ENCODE results near the gene RALGPS1.

RALGPS1 gene

DNA sequence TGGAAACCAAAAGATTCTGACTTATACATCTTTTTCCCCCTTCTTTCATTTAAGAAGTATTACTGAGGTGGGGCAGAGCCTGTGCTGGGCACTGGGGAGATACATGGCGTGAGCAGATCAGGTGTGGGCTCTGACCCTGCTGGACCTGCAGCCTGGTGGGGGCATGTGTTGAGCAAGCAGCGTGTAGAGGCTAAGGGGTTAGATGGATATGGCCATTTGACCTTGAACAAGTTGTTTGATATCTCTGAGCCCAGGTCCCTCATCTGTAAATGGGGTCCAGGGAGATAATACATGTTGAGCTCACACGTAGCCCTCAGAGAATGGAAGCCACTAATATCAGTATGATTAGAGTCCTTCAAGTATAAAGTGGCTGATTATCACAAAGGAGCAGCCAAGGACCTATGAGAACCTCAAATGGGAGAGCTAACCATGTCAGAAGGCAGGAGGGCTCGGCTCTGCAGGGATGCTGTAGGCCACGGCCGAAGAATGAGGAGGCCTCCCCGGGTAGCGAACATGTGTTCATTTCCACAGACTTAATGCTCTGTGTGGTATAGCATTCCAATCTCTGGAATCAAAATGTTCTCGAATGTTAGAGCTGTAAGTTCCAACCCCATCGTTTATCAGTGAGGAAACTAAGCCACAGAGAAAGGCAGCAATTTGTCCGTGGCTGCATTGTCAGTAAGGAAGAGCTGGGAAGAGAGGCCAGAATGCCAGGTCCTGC, 223.2 kb downstream of the RALGPS1 start:
- DNase-seq (ENCODE audit: low read depth) = no peak
- H3K4me3 ChIP-seq (ENCODE audit: low read depth, low read length) = no peak overlapping the region
- TF ChIP-seq POLR2A (IDR thresholded peaks at IDR 0.05; ENCODE audit: extremely low read depth, insufficient read length) = no peak
- TF ChIP-seq, protein P1, sequence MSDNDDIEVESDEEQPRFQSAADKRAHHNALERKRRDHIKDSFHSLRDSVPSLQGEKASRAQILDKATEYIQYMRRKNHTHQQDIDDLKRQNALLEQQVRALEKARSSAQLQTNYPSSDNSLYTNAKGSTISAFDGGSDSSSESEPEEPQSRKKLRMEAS (IDR thresholded peaks at IDR 0.05; ENCODE audit: low read depth, low read length) = no peak
- TF ChIP-seq, protein P2, sequence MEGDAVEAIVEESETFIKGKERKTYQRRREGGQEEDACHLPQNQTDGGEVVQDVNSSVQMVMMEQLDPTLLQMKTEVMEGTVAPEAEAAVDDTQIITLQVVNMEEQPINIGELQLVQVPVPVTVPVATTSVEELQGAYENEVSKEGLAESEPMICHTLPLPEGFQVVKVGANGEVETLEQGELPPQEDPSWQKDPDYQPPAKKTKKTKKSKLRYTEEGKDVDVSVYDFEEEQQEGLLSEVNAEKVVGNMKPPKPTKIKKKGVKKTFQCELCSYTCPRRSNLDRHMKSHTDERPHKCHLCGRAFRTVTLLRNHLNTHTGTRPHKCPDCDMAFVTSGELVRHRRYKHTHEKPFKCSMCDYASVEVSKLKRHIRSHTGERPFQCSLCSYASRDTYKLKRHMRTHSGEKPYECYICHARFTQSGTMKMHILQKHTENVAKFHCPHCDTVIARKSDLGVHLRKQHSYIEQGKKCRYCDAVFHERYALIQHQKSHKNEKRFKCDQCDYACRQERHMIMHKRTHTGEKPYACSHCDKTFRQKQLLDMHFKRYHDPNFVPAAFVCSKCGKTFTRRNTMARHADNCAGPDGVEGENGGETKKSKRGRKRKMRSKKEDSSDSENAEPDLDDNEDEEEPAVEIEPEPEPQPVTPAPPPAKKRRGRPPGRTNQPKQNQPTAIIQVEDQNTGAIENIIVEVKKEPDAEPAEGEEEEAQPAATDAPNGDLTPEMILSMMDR (IDR thresholded peaks at IDR 0.05; ENCODE audit: low read depth, low read length) = no peak
- no peak for TF ChIP-seq MYC (IDR thresholded peaks at IDR 0.05; ENCODE audit: low read depth, low read length)

DNA sequence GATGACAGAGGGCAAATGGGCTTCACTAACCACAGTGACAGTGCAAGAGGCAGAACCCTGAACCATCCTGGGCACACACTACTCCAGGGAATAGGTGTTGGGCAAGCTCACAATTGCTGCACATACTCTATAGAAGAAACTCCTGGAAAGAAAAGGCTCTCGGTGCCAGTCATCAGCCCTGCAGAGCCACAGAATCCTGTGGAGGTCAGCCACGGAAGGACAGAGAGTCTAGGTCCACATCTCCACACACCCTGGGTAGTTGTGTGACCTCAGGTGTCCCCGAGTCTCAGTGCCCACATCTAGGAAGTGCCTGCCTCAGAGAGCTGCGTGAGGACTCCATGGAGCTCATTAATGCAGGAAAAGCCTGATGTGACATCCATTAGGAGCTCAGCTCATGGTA, 223.9 kb downstream of the RALGPS1 start:
- TF ChIP-seq POLR2A (IDR thresholded peaks at IDR 0.05; ENCODE audit: extremely low read depth, insufficient read length) (no peak), MYC (IDR thresholded peaks at IDR 0.05; ENCODE audit: low read depth, low read length) (no peak)
- TF ChIP-seq, protein P2 (IDR thresholded peaks at IDR 0.05; ENCODE audit: low read depth, low read length) = no peak
- TF ChIP-seq, protein P1 (IDR thresholded peaks at IDR 0.05; ENCODE audit: low read depth, low read length) = no peak
- DNase-seq (ENCODE audit: low read depth) = no peak
- no peak overlapping the region for H3K4me3 ChIP-seq (ENCODE audit: low read depth, low read length)

DNA sequence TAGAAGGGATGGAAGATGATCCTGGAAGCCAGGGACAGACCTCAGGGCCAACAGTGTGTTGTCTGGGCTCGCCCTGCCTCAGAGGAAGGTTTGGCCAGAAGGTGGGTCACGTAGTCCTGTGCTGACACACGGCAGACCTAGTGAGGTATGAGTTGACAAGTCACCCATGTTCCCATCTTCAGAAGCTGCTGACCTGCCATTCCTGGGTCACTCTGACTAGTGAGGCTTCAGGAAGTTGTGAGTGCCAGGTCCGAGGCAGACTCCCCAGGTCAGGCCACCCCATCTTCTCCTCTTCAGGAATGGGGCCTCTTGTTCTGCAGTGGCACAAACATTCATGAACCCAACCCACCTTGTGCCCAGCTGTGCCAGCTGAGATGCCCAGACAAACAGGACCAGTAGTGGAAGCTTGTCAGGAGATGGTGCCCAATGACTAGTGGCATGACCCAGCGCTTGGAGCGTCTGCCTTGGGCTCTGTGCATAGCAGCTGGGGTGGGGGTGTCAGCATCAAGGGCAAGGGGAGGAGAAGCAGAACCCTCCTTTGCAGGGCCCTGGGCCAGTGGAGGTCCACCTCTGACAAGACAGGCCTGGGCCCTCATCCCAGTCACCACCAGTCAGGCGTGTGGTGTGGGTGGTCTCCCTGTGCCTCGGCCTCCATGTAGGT, 224.6 kb downstream of the RALGPS1 start:
- TF ChIP-seq MYC (IDR thresholded peaks at IDR 0.05; ENCODE audit: low read depth, low read length) (no peak), POLR2A (IDR thresholded peaks at IDR 0.05; ENCODE audit: extremely low read depth, insufficient read length) (no peak)
- TF ChIP-seq, protein P1 (IDR thresholded peaks at IDR 0.05; ENCODE audit: low read depth, low read length) = no peak
- TF ChIP-seq, protein P2 (IDR thresholded peaks at IDR 0.05; ENCODE audit: low read depth, low read length) = no peak
- H3K4me3 ChIP-seq (ENCODE audit: low read depth, low read length) = no peak overlapping the region
- no peak for DNase-seq (ENCODE audit: low read depth)

DNA sequence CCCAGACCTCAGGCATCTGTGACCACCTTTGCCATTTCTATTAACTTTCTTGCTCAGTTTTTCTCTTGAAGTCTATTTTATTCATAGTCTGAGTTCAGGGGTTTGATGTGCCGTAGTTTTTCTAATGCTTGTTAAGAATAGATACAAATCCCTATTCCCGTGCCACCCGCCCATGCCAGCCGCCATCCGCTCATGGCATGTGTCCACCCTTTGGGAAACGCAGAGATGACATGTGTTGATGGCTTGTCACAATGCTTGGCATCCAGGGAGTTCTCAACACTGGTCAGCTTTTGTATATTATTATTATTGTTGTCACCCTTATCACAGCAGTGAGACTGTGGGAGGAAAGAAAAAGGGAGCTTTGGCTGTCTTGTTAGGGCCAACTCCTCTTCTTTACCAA, 225.2 kb downstream of the RALGPS1 start:
- no peak for DNase-seq (ENCODE audit: low read depth)
- H3K4me3 ChIP-seq (ENCODE audit: low read depth, low read length) = no peak overlapping the region
- TF ChIP-seq, protein P1 (IDR thresholded peaks at IDR 0.05; ENCODE audit: low read depth, low read length) = no peak
- TF ChIP-seq MYC (IDR thresholded peaks at IDR 0.05; ENCODE audit: low read depth, low read length) = no peak
- no peak for TF ChIP-seq POLR2A (IDR thresholded peaks at IDR 0.05; ENCODE audit: extremely low read depth, insufficient read length)
- TF ChIP-seq, protein P2 (IDR thresholded peaks at IDR 0.05; ENCODE audit: low read depth, low read length) = no peak

DNA sequence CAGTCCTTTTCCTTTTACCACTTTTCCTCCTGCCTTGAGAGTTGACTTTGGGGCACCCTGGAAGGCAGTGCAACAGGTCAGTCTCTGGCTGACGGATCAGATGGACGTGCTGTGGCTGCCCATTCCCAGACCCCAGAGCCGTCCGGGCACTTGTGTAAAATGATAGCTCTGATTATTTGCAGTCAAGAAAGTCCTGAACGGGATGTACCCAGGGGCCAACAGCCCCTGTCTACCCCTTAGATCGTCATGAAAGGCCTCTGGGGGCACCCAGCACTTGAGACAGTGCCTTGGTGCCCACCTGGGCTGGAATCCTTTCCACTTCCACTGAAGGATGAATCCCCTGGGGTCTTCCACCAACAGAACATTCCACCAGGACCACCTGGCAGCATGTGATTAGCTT, 225.6 kb downstream of the RALGPS1 start:
- no peak for TF ChIP-seq POLR2A (IDR thresholded peaks at IDR 0.05; ENCODE audit: extremely low read depth, insufficient read length)
- TF ChIP-seq, protein P2 (IDR thresholded peaks at IDR 0.05; ENCODE audit: low read depth, low read length) = no peak
- TF ChIP-seq, protein P1 (IDR thresholded peaks at IDR 0.05; ENCODE audit: low read depth, low read length) = no peak
- no peak for TF ChIP-seq MYC (IDR thresholded peaks at IDR 0.05; ENCODE audit: low read depth, low read length)
- no peak overlapping the region for H3K4me3 ChIP-seq (ENCODE audit: low read depth, low read length)
- no peak for DNase-seq (ENCODE audit: low read depth)
